ENCODE data around the gene BASP1.

BASP1 gene

GRCh38 chr5:17180330-17180843 is 37.0 kb upstream of the BASP1 start:
- TF ChIP-seq CTCF (IDR thresholded peaks at IDR 0.05; ENCODE audit: low read depth, low read length), result no peak
- no peak overlapping the region for H3K4me3 ChIP-seq (replicated peaks in 1 of 2; ENCODE audit: low read depth in 2 of 2, low read length in 2 of 2)
- DNase-seq (ENCODE audit: low read depth in 2 of 2), result peak in 1 of 2 donors; percentile 13

DNA sequence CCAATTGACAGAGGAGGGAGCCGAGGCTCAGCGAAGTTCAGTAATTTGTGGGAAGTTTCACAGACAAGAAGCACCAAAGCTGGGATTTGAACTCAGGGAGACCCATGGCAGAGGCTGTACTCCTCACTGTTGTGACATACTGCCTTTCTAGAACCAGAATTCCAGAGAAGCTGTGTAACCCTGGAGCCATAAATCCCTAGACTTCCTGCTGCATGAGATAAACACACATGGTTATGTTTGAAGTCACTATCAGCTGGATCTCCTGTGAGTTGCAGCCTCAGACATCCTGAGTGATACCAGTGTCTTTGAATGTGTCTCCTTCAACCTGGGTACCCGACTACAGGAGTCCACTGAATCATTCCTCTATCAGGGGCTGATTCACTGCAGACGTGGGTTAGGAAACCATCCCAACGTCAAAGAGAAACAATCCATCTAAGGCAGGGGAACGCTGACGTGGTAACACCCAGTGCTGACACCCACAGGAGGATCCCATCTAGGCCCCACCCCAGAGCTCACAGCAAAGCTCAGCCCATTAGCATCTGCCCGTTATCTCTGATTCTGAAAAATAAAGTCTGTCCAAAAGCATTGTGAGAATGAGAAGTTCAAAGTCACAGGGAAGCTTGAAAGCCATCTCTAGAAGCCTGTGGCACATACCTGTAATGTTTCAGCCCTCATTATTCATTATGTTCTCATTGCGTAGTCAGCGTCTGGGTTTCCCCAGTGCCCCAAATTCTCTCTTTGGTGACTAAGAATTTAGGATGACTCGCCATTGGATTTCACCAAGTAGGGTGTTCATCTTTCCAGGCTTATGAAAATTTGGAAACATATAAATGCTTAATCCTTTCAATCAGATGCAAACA is 36.3 kb upstream of the BASP1 start:
- H3K4me3 ChIP-seq (replicated peaks in 1 of 2; ENCODE audit: low read depth in 2 of 2, low read length in 2 of 2), result no peak overlapping the region
- no peak for TF ChIP-seq CTCF (IDR thresholded peaks at IDR 0.05; ENCODE audit: low read depth, low read length)
- peak; percentile 94 to 98 for DNase-seq (ENCODE audit: low read depth in 2 of 2)

DNA sequence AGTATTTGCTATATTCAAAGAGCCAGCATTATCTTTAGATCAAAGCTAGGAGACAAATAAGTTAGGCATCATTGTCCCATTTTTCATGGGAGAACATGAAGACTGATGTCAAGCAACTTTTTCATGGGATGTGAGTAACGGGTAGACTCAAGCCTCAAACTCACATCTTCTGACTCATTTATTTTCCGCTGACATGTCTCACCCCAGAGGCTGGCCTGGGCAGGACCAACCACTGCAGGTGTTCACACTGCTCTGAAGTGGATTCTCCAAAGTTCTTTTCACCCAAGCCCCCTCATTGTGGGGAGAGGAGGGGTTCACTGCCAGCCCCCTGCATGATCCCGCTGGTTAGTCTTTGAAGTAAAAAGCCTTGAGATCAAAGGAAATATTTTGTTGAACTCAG is 34.9 kb upstream of the BASP1 start:
- TF ChIP-seq CTCF (IDR thresholded peaks at IDR 0.05; ENCODE audit: low read depth, low read length), result no peak
- peak in 1 of 2 donors; percentile 73 for DNase-seq (ENCODE audit: low read depth in 2 of 2)
- H3K4me3 ChIP-seq (replicated peaks in 1 of 2; ENCODE audit: low read depth in 2 of 2, low read length in 2 of 2), result no peak overlapping the region

DNA sequence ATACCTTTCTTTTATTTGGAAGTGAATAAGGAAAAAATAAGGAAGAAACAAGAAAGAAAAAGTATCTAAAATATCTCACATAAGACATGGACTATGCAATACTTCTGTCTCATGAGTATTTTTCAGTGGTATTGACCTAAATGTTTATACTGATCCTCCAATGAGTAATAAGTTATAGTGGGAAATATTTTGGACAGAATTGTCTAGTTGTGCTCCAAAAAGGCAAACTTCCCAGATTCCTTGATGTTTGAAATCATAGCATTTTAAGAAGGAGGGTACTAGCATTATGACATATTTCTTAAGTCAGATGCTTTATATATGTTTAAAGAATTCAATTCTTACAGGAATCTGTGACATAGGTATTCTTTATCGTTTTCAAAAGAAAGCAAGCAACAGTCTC is 34.5 kb upstream of the BASP1 start:
- peak; percentile 16 to 64 for DNase-seq (ENCODE audit: low read depth in 2 of 2)
- H3K4me3 ChIP-seq (replicated peaks in 1 of 2; ENCODE audit: low read depth in 2 of 2, low read length in 2 of 2), result no peak overlapping the region
- no peak for TF ChIP-seq CTCF (IDR thresholded peaks at IDR 0.05; ENCODE audit: low read depth, low read length)

GRCh38 chr5:17183831-17184230 is 33.6 kb upstream of the BASP1 start:
- no peak overlapping the region for H3K4me3 ChIP-seq (replicated peaks in 1 of 2; ENCODE audit: low read depth in 2 of 2, low read length in 2 of 2)
- no peak for DNase-seq (ENCODE audit: low read depth in 2 of 2)
- no peak for TF ChIP-seq CTCF (IDR thresholded peaks at IDR 0.05; ENCODE audit: low read depth, low read length)

DNA sequence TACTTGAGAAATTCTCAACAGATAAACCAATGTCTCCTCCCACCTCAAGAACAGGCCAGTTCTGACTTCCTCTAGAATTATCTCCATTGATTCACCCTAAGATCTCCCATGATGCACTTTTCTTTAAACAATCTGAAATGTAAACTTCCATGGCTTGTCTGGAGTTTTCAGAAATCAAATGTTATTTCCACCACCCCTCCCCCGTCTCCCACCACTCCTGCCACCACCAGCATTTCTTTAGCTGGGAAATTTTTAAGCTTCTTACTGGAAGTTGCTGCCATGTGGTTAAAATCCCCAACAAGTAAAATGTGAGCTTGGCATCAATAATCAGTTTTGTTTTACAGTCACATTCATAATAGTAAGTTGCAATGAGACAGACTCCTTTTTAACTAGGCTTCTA is 32.8 kb upstream of the BASP1 start:
- peak in 1 of 2 donors; percentile 43 for DNase-seq (ENCODE audit: low read depth in 2 of 2)
- no peak overlapping the region for H3K4me3 ChIP-seq (replicated peaks in 1 of 2; ENCODE audit: low read depth in 2 of 2, low read length in 2 of 2)
- no peak for TF ChIP-seq CTCF (IDR thresholded peaks at IDR 0.05; ENCODE audit: low read depth, low read length)

Measured in cardiac fibroblast (primary cell).